Osteoblast (primary cell): ENCODE results near the gene PDLIM1. TPM values are rescaled to one million over a fixed set of nuclear protein-coding genes. Genes with fewer than 3 reads are reported as not detected.

Experiments used
- DNase-seq: peaks from one replicate; pipeline ENCODE4 v3.0.0; 2011; ENCODE audit warnings: low spot score, mixed read lengths; ENCODE audit not compliant: insufficient read length; ENCODE audit errors: missing footprints
- H2AFZ ChIP-seq: 2 replicates; pipeline ENCODE4 v1.6.0; 2011; ENCODE audit warnings: mild to moderate bottlenecking, low read length
- H3K27ac ChIP-seq: 2 replicates; pipeline ENCODE4 v1.5.1; 2011; ENCODE audit warnings: mild to moderate bottlenecking, low read depth, low read length, moderate library complexity
- H3K27me3 ChIP-seq: 2 replicates; pipeline ENCODE4 v1.6.0; 2012; ENCODE audit warnings: mild to moderate bottlenecking, control low read depth, inconsistent platforms, low read length, moderate library complexity; ENCODE audit not compliant: insufficient read depth
- H3K36me3 ChIP-seq: 2 replicates; pipeline ENCODE4 v1.5.1; 2011; ENCODE audit warnings: mild to moderate bottlenecking, low read length, control low read depth, moderate library complexity; ENCODE audit not compliant: insufficient read depth
- H3K4me1 ChIP-seq: 2 replicates; pipeline ENCODE4 v1.5.1; 2011; ENCODE audit warnings: mild to moderate bottlenecking, low read length, control low read depth, moderate library complexity; ENCODE audit not compliant: insufficient read depth
- H3K4me2 ChIP-seq: 2 replicates; pipeline ENCODE4 v1.6.0; 2011; ENCODE audit warnings: mild to moderate bottlenecking, low read length; ENCODE audit not compliant: insufficient read depth
- H3K4me3 ChIP-seq: fragments of 200-600 bp; sonication (generic); 3 replicates; pipeline ENCODE4 v1.5.1; 2012; ENCODE audit warnings: mild to moderate bottlenecking, low read length, inconsistent platforms; ENCODE audit not compliant: insufficient read depth
- H3K79me2 ChIP-seq: 2 replicates; pipeline ENCODE4 v1.6.0; 2012; ENCODE audit warnings: mild to moderate bottlenecking, low read length, control low read depth, inconsistent platforms; ENCODE audit not compliant: insufficient read depth
- H3K9me3 ChIP-seq: 2 replicates; pipeline ENCODE4 v1.5.1; 2011; ENCODE audit warnings: low read depth, low read length, control low read depth
- H4K20me1 ChIP-seq: 2 replicates; pipeline ENCODE4 v1.6.0; 2012; ENCODE audit warnings: mild to moderate bottlenecking, low read length, control low read depth; ENCODE audit not compliant: insufficient read depth
- total RNA-seq: library from RNA; depleted of rRNA; stranded (reverse); fragments of >200 nt; gene quantifications from 2 replicates; pipeline ENCODE4 v1.2.3, GENCODE V29; 2012
- TF ChIP-seq, protein P1 (sequence below): IDR thresholded peaks from 2 replicates; pipeline ENCODE4 v1.5.1; 2011; ENCODE audit warnings: mild to moderate bottlenecking, low read depth, low read length, moderate library complexity; ENCODE audit errors: extremely low read depth

Gene PDLIM1
- total RNA-seq, 1 donor = 26.1 TPM

DNA sequence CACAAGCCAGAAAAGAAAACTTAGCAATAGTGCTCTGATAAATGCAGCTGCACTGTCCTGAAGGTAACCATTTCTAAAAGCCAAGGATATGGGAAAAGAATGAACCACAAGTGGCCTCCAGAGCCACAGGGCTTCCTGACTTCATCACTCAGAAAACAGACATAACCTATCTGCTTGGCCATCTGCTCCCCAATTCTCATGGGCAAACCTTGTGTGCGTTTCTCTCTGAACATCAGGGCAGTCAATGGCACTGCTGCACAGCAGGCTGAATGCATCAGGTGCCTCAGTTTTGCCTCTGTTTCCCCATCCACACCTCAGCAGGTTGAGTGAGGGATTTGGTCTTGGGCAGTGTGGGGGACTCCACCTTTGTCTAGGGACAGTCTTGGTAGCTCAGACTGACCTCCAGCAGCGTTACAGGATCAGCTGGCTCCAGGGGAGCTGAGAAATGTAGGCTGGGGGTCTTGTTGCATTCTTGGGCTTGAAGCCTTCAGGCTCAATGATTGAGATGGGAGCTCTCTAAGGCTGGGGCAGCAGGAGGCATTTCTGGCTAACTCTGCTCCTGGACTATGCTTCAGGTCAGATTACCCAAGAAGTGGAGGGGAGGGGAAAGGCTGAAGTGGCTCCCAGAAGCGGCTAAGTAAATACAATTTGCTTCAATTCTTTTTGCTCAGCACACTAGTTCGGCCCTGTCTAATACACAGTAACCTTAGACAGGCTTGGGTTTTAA lies 23.6 kb upstream of the PDLIM1 start:
- H3K9me3 ChIP-seq = no peaks in the 10 kb centered on the region
- no peaks in the 10 kb centered on the region for H3K27me3 ChIP-seq
- DNase-seq = no peak
- no peak overlapping the region for H2AFZ ChIP-seq
- no peaks in the 10 kb centered on the region for H3K4me1 ChIP-seq
- H3K79me2 ChIP-seq = no peaks in the 10 kb centered on the region
- no peak overlapping the region for H3K27ac ChIP-seq
- H3K36me3 ChIP-seq = no peaks in the 10 kb centered on the region
- no peaks in the 10 kb centered on the region for H4K20me1 ChIP-seq
- H3K4me2 ChIP-seq = no peak overlapping the region
- no peak overlapping the region for H3K4me3 ChIP-seq
- TF ChIP-seq, protein P1, sequence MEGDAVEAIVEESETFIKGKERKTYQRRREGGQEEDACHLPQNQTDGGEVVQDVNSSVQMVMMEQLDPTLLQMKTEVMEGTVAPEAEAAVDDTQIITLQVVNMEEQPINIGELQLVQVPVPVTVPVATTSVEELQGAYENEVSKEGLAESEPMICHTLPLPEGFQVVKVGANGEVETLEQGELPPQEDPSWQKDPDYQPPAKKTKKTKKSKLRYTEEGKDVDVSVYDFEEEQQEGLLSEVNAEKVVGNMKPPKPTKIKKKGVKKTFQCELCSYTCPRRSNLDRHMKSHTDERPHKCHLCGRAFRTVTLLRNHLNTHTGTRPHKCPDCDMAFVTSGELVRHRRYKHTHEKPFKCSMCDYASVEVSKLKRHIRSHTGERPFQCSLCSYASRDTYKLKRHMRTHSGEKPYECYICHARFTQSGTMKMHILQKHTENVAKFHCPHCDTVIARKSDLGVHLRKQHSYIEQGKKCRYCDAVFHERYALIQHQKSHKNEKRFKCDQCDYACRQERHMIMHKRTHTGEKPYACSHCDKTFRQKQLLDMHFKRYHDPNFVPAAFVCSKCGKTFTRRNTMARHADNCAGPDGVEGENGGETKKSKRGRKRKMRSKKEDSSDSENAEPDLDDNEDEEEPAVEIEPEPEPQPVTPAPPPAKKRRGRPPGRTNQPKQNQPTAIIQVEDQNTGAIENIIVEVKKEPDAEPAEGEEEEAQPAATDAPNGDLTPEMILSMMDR = no peak

DNA sequence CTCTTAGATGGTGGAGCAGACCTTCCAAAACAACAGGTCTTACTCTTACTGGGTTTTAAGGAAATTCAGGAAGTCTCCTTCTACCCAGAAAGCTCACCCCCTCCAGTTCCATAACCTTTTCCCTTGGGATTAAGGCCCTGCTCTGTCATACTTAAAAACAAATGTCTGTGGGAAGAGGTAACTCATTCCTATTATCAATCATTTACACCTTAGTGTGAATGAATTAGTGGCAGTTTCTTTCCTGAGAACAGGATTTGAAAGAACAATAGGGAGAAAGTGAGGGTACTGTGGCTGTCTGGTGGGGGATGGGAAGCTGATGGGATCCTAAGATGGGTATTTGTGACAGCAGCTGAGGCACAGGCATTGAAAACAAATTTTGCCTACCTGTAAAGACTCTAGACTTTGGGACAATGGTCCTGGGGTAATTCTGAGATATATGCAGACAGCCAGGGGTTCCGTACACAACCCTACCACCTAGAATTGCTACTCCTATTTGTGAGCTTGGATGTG lies 22.2 kb upstream of the PDLIM1 start:
- Histone ChIP-seq H3K4me3 (no peak overlapping the region), H3K36me3 (no peaks in the 10 kb centered on the region), H3K9me3 (no peaks in the 10 kb centered on the region), H3K27ac (no peak overlapping the region), H3K4me1 (peaks cover 12% of the 10 kb centered on the region), H3K27me3 (no peaks in the 10 kb centered on the region), H3K4me2 (no peak overlapping the region), H3K79me2 (no peaks in the 10 kb centered on the region), H2AFZ (no peak overlapping the region), H4K20me1 (no peaks in the 10 kb centered on the region)
- no peak for DNase-seq
- TF ChIP-seq, protein P1 = no peak

DNA sequence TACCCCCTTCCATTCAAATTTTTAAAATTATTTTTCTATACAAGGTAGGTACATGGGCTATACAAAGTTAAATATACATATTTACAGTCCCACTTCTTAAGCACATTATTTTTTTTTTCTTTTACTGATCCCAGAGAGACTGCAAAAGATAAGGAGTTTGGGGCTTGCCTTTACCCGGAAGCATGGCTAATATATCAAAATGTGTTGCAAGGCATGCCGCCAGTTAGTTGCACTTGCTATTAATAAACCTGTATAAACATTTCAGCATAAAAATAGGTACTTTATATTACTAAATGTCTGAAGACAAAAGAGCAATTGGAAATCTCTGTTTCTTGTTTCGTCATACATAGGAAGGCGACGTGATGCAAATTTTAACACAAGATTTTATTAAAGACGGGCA lies 21.5 kb upstream of the PDLIM1 start:
- Histone ChIP-seq H3K4me3 (no peak overlapping the region), H4K20me1 (no peaks in the 10 kb centered on the region), H3K79me2 (no peaks in the 10 kb centered on the region), H3K4me2 (no peak overlapping the region), H3K9me3 (no peaks in the 10 kb centered on the region), H3K4me1 (peaks cover 18% of the 10 kb centered on the region), H3K36me3 (no peaks in the 10 kb centered on the region), H2AFZ (no peak overlapping the region), H3K27me3 (no peaks in the 10 kb centered on the region), H3K27ac (no peak overlapping the region)
- DNase-seq = no peak
- TF ChIP-seq, protein P1 = no peak

DNA sequence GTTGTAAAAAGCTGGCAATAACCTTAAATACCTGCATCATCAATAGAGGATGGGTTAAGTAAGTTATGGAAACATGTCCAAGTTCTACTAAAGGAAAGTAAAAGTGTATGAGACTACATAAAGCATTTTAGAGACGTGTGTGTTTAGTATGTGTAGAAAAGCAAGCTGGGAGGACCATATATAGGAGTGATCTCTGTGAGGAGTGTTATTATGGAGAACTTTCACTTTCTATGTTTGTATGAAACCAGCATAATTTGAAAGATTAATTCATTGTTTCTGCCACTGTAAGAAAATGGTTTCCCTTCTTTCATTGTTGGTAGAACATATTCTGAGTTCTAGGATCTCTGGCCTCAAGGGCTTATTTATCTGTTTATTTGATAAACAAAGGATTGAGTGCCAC lies 19.2 kb upstream of the PDLIM1 start:
- Histone ChIP-seq H4K20me1 (no peaks in the 10 kb centered on the region), H3K79me2 (no peaks in the 10 kb centered on the region), H2AFZ (no peak overlapping the region), H3K4me2 (no peak overlapping the region), H3K9me3 (no peaks in the 10 kb centered on the region), H3K36me3 (no peaks in the 10 kb centered on the region), H3K4me1 (peaks cover 22% of the 10 kb centered on the region), H3K4me3 (no peak overlapping the region), H3K27ac (no peak overlapping the region), H3K27me3 (no peaks in the 10 kb centered on the region)
- TF ChIP-seq, protein P1 = no peak
- DNase-seq = no peak
